ENCODE measurements around the gene USP40.

GRCh38 chr2:233474308-233475160, 92.0 kb downstream of the USP40 start:
- TF ChIP-seq CTCF (IDR thresholded peaks at IDR 0.05; ENCODE audit: insufficient read depth, low read length, poor library complexity, severe bottlenecking) (no peak), EZH2phosphoT487 (conservative IDR thresholded peaks at IDR 0.05; ENCODE audit: low read length) (no peak)
